GM10248 (cell line): ENCODE measurements around the gene GLP2R.

Experiments
- CTCF ChIA-PET: fragments of 300-600 bp; sonication (Branson Sonifier 250); formaldehyde crosslinking; extraction: SDS; loops from one replicate; lab custom pipeline; 2021; ENCODE audit warnings: antibody characterized with exemption; lab: Yijun Ruan, JAX
- POLR2A ChIA-PET: fragments of 350-650 bp; sonication (Branson Sonifier 250); formaldehyde crosslinking; extraction: SDS; loops from one replicate; lab custom pipeline; 2020; ENCODE audit warnings: antibody characterized with exemption; lab: Yijun Ruan, JAX
- DNase-seq: peaks from one replicate; pipeline ENCODE4 v3.0.0; 2012; ENCODE audit errors: extremely low spot score
- TF ChIP-seq, protein P1 (sequence below): IDR thresholded peaks from 2 replicates; pipeline ENCODE4 v1.5.1; 2012; ENCODE audit warnings: mild to moderate bottlenecking, low read depth; ENCODE audit errors: extremely low read depth, missing control alignments, control extremely low read depth

The GLP2R gene

DNA sequence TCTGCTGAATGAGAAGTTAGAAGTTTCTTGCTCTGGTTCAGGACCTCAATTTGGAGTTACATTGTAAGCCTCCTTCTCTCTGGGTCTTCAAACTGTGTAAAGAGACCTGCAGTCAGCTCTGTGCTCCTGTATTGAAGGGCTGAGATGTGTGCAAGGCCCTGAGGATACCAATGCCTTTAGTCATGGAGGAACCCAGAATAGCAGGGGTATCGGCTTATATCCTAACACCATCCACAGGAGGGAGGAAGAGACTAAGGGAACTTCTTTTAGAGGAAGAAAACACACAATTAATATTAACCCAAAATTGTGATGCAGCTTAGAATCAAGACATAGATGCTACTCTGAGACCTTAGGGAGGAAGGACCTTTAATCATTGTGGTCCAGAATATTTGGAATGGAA is 36.5 kb downstream of the GLP2R start:
- ChIA-PET CTCF (no interaction called here), POLR2A (no interaction called here)
- TF ChIP-seq, protein P1, sequence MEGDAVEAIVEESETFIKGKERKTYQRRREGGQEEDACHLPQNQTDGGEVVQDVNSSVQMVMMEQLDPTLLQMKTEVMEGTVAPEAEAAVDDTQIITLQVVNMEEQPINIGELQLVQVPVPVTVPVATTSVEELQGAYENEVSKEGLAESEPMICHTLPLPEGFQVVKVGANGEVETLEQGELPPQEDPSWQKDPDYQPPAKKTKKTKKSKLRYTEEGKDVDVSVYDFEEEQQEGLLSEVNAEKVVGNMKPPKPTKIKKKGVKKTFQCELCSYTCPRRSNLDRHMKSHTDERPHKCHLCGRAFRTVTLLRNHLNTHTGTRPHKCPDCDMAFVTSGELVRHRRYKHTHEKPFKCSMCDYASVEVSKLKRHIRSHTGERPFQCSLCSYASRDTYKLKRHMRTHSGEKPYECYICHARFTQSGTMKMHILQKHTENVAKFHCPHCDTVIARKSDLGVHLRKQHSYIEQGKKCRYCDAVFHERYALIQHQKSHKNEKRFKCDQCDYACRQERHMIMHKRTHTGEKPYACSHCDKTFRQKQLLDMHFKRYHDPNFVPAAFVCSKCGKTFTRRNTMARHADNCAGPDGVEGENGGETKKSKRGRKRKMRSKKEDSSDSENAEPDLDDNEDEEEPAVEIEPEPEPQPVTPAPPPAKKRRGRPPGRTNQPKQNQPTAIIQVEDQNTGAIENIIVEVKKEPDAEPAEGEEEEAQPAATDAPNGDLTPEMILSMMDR, result no peak
- DNase-seq, result no peak

DNA sequence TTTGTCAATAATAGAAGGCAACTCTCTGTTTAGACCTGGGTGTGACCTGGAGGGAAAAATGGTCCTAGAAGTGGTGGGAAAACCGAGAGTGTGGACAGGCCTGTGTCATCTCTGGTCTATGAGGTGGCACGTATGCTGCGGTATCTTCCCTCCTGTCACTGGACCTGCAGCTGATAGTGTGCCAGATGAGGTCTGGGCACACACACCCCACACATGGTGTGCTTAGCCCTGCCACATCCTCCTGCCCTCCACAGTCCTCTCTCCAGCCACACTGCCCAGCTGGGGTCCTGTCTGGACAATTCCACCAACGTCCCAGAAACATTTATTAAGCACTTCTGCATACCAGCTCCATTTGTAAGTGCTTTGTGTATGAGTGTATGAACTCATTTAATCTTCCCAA is 37.2 kb downstream of the GLP2R start:
- DNase-seq, result no peak
- ChIA-PET CTCF (no interaction called here), POLR2A (no interaction called here)
- TF ChIP-seq, protein P1, result no peak

- ChIA-PET CTCF (interaction anchor here (1.0 kb wide), 1 partner anchor 24 kb away, joined by 3 read pairs; no protein-coding TSS in a partner anchor), POLR2A (no interaction called here)
- no peak for DNase-seq
- TF ChIP-seq, protein P1, result no peak
Measured at GRCh38 chr17:9865586-9865985, 39.9 kb downstream of the GLP2R start.

GRCh38 chr17:9868552-9868951 is 42.8 kb downstream of the GLP2R start:
- ChIA-PET POLR2A (no interaction called here), CTCF (interaction anchor here (1.2 kb wide), 1 partner anchor 12 kb away, joined by 4 read pairs; no protein-coding TSS in a partner anchor)
- TF ChIP-seq, protein P1, result no peak
- no peak for DNase-seq

DNA sequence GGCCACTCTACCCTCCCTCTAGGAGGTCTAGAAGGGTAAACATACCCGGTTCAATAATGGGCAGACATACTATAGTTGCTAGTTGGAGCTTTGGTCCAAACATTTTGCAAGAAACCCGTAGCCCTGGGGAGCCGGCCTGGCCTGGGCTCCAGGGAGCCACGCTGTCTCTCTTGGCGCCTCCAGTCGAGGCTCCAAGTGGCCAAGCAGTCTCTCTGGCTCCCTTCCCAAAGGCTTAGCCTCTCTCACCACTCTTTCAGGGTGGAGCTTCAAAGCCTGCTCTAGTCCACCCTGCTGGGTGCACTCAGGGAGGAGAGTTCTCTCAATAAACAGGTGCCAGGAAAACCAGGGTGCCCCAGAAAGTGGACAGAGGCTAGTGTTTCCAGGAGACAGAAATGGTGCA is 47.1 kb downstream of the GLP2R start:
- TF ChIP-seq, protein P1, result no peak
- ChIA-PET POLR2A (no interaction called here), CTCF (interaction anchor here (0.9 kb wide), 1 partner anchor 9 kb away, joined by 3 read pairs; no protein-coding TSS in a partner anchor)
- DNase-seq, result no peak

- ChIA-PET POLR2A (no interaction called here), CTCF (no interaction called here)
- DNase-seq, result no peak
- TF ChIP-seq, protein P1, result no peak
Measured at GRCh38 chr17:9874722-9875121, 49.0 kb downstream of the GLP2R start.
